HepG2 (cell line): ENCODE measurements around the gene SHC3. TPM values are rescaled to one million over a fixed set of nuclear protein-coding genes. Genes with fewer than 3 reads are reported as not detected.

ENCODE experiments used
- ATAC-seq: fragments of 200-7000 bp; cut with Tn5 transposase; 3 replicates; pipeline ENCODE4 v1.9.1; 2020; ENCODE audit warnings: mild to moderate bottlenecking, moderate library complexity
- BruUV-seq: library from RNA; stranded (reverse); fragments of 400-500 nt; replicated peaks from 2 replicates; lab custom pipeline; 2021; lab: Mats Ljungman, UMichigan
- CTCF ChIA-PET: fragments of 300-600 bp; formaldehyde crosslinking; extraction: SDS; loops from one replicate; lab custom pipeline; 2021; ENCODE audit warnings: low total read pairs, inconsistent platforms, low intra/inter-chr PET ratio; lab: Yijun Ruan, JAX
- POLR2A ChIA-PET: fragments of 350-600 bp; sonication (Branson Sonifier 250); formaldehyde crosslinking; loops from one replicate; lab custom pipeline; 2020; ENCODE audit warnings: antibody characterized with exemption, inconsistent platforms; lab: Yijun Ruan, JAX
- DNase-seq: peaks from one replicate; pipeline ENCODE4 v3.0.0-alpha.2; 2015; ENCODE audit warnings: low spot score
- FAIRE-seq: peaks from 3 replicates; lab custom pipeline; 2011; peaks lifted over from hg19 to GRCh38; lab: Jason Lieb, UNC
- H2AFZ ChIP-seq: one replicate; pipeline ENCODE4 v1.6.1; 2011; ENCODE audit warnings: low read length, inconsistent platforms
- H3K27ac ChIP-seq: fragments of 300-600 bp; 3 replicates; pipeline ENCODE4 v1.8.0; 2011; ENCODE audit warnings: mixed run types, mild to moderate bottlenecking, mixed read lengths, low read length, inconsistent platforms; ENCODE audit not compliant: insufficient read depth; ENCODE audit errors: extremely low read length
- H3K27me3 ChIP-seq, 2 experiments: fragments of 200-600 bp in 1 of 2; 2 replicates in 1 of 2; 3 replicates in 1 of 2; pipeline versions ENCODE4 v1.6.0 to v1.8.0; 2011; ENCODE audit warnings: low read length in 2 of 2, mild to moderate bottlenecking in 2 of 2, moderate library complexity in 2 of 2, inconsistent platforms in 1 of 2; ENCODE audit not compliant: insufficient read depth in 2 of 2, control insufficient read depth in 1 of 2
- H3K36me3 ChIP-seq, 2 experiments: fragments of 200-600 bp in 1 of 2; replicated peaks in 1 of 2; 2 replicates in 1 of 2; 3 replicates in 1 of 2; pipeline versions ENCODE4 v1.5.1 to v1.8.0; 2011; ENCODE audit warnings: low read length in 2 of 2, inconsistent platforms in 1 of 2; ENCODE audit not compliant: insufficient read depth in 2 of 2, control insufficient read depth in 1 of 2
- H3K4me1 ChIP-seq: 2 replicates; pipeline ENCODE4 v1.5.1; 2012; ENCODE audit warnings: low read length, inconsistent platforms; ENCODE audit not compliant: insufficient read depth
- H3K4me2 ChIP-seq: 2 replicates; pipeline ENCODE4 v1.6.0; 2011; ENCODE audit warnings: low read depth, low read length, inconsistent platforms
- H3K4me3 ChIP-seq, 3 experiments: fragments of 200-600 bp in 1 of 3; sonication (generic), shearing (Covaris generic) in 1 of 3; replicated peaks in 1 of 3; 2 replicates each; pipeline ENCODE4 v1.5.1; 2011 to 2016; ENCODE audit warnings: low read length in 3 of 3, inconsistent platforms in 2 of 3, low read depth in 2 of 3, mild to moderate bottlenecking in 2 of 3, control low read depth in 1 of 3, mixed read lengths in 1 of 3; ENCODE audit not compliant: insufficient read depth in 1 of 3
- H3K79me2 ChIP-seq: one replicate; pipeline ENCODE4 v1.6.1; 2011; ENCODE audit warnings: low read length, inconsistent platforms; ENCODE audit not compliant: insufficient read depth
- H3K9ac ChIP-seq: 2 replicates; pipeline ENCODE4 v1.6.0; 2011; ENCODE audit warnings: mild to moderate bottlenecking, low read depth, low read length, inconsistent platforms; ENCODE audit not compliant: insufficient read depth
- H3K9me3 ChIP-seq: 2 replicates; pipeline ENCODE4 v1.5.1; 2012; ENCODE audit warnings: mild to moderate bottlenecking, low read length
- H4K20me1 ChIP-seq: 2 replicates; pipeline ENCODE4 v1.6.0; 2011; ENCODE audit warnings: inconsistent platforms, mild to moderate bottlenecking, low read length, moderate library complexity; ENCODE audit not compliant: insufficient read depth
- AKAP8 ChIP-seq: sonication (generic); formaldehyde crosslinking; IDR thresholded peaks from 2 replicates; pipeline ENCODE4 v1.5.1; 2020; ENCODE audit warnings: mild to moderate bottlenecking, missing genetic modification reagents
- ARNT2 ChIP-seq: sonication (generic); formaldehyde crosslinking; IDR thresholded peaks from 2 replicates; pipeline ENCODE4 v1.8.0; 2022; ENCODE audit warnings: mild to moderate bottlenecking, low read depth, missing genetic modification reagents, moderate library complexity
- BCL6 ChIP-seq: IDR thresholded peaks from 2 replicates; pipeline ENCODE4 v1.6.1; 2016; ENCODE audit warnings: missing genetic modification reagents, missing compliant biosample characterization
- CBX1 ChIP-seq: IDR thresholded peaks from one replicate; pipeline ENCODE4 v1.6.1; 2016; ENCODE audit warnings: antibody characterized with exemption, low read depth
- EEA1 ChIP-seq: sonication (generic); formaldehyde crosslinking; IDR thresholded peaks from 2 replicates; pipeline ENCODE4 v1.5.1; 2020; ENCODE audit warnings: mild to moderate bottlenecking, missing genetic modification reagents, borderline replicate concordance
- MBD4 ChIP-seq: IDR thresholded peaks from 2 replicates; pipeline ENCODE4 v1.6.1; 2012; ENCODE audit warnings: low read length, inconsistent platforms, borderline replicate concordance
- NBN ChIP-seq: fragments of 450-650 bp; conservative IDR thresholded peaks from 2 replicates; pipeline ENCODE4 v1.6.1; 2017
- NFE2L1 ChIP-seq: sonication (generic); formaldehyde crosslinking; IDR thresholded peaks from 2 replicates; pipeline ENCODE4 v1.4.0; 2020; ENCODE audit warnings: missing genetic modification reagents, mild to moderate bottlenecking, borderline replicate concordance
- PHF21A ChIP-seq: sonication (generic); formaldehyde crosslinking; IDR thresholded peaks from 2 replicates; pipeline ENCODE4 v1.5.0; 2020; ENCODE audit warnings: mild to moderate bottlenecking, missing genetic modification reagents
- RFX3 ChIP-seq: IDR thresholded peaks from 2 replicates; pipeline ENCODE4 v1.6.1; 2016; ENCODE audit warnings: missing biosample characterization, missing genetic modification reagents
- ZBTB21 ChIP-seq: sonication (generic); formaldehyde crosslinking; IDR thresholded peaks from 2 replicates; pipeline ENCODE4 v1.4.0; 2020; ENCODE audit warnings: missing genetic modification reagents
- ZNF850 ChIP-seq: sonication (generic); formaldehyde crosslinking; conservative IDR thresholded peaks from 2 replicates; pipeline ENCODE4 v1.9.0; 2021; ENCODE audit warnings: mild to moderate bottlenecking, missing genetic modification reagents
- WGBS: methylation state at CpG from one replicate; pipeline ENCODE4 v1.1.6; 2017; ENCODE audit warnings: low lambda C conversion rate; 5-methylcytosine and 5-hydroxymethylcytosine counted together
- in situ Hi-C: cut with HindIII; loops from 2 replicates; pipeline ENCODE4 v1.10.0; 2017; ENCODE audit warnings: low pct_unique_long_range_greater_than_20kb; ENCODE audit not compliant: extremely low pct_ligation_motif_present
- intact Hi-C: fragments of 100-400 bp; cut with micrococcal nuclease; formaldehyde crosslinking; loops from one replicate; pipeline ENCODE4 v1.10.0; 2022; ENCODE audit not compliant: unreplicated experiment
- polyA plus RNA-seq, 8 experiments: library from polyadenylated mRNA; depleted of rRNA in 3 of 8; stranded (reverse) in 7 of 8; unstranded in 1 of 8; fragments of >200 nt; fragmentation: Illumina TruSeq in 4 of 8; extraction: Trizol in 4 of 8; gene quantifications; 2 replicates each; pipeline versions ENCODE4 v1.2.1 to v1.2.3, GENCODE V29; 2011 to 2016; ENCODE audit warnings: low read depth in 4 of 8, missing spikeins in 1 of 8, mixed read lengths in 1 of 8; ENCODE audit not compliant: insufficient read depth in 1 of 8
- total RNA-seq, 5 experiments: library from RNA; depleted of rRNA; stranded (reverse); fragments of >200 nt; fragmentation: Illumina TruSeq; extraction: Trizol; gene quantifications; 2 replicates each; pipeline ENCODE4 v1.2.3, GENCODE V29; 2016; ENCODE audit warnings: low read depth in 1 of 5
- TF ChIP-seq, protein P1 (sequence below): sonication (generic); formaldehyde crosslinking; IDR thresholded peaks from 2 replicates; pipeline ENCODE4 v1.4.0; 2020; ENCODE audit warnings: missing genetic modification reagents
- TF ChIP-seq, protein P2 (sequence below): sonication (generic); formaldehyde crosslinking; IDR thresholded peaks from 2 replicates; pipeline ENCODE4 v1.9.0; 2021; ENCODE audit warnings: mild to moderate bottlenecking, missing genetic modification reagents
- TF ChIP-seq, protein P3 (sequence below): sonication (generic); formaldehyde crosslinking; IDR thresholded peaks from 2 replicates; pipeline ENCODE4 v1.9.0; 2021; ENCODE audit warnings: missing genetic modification reagents, mild to moderate bottlenecking, borderline replicate concordance

SHC3 gene
- total and polyA plus RNA-seq, 2 of the 13 experiments (the other 11 are each of a cell fraction or from before 2014, with no cell fraction given), result 0.09 to 0.89 TPM

DNA sequence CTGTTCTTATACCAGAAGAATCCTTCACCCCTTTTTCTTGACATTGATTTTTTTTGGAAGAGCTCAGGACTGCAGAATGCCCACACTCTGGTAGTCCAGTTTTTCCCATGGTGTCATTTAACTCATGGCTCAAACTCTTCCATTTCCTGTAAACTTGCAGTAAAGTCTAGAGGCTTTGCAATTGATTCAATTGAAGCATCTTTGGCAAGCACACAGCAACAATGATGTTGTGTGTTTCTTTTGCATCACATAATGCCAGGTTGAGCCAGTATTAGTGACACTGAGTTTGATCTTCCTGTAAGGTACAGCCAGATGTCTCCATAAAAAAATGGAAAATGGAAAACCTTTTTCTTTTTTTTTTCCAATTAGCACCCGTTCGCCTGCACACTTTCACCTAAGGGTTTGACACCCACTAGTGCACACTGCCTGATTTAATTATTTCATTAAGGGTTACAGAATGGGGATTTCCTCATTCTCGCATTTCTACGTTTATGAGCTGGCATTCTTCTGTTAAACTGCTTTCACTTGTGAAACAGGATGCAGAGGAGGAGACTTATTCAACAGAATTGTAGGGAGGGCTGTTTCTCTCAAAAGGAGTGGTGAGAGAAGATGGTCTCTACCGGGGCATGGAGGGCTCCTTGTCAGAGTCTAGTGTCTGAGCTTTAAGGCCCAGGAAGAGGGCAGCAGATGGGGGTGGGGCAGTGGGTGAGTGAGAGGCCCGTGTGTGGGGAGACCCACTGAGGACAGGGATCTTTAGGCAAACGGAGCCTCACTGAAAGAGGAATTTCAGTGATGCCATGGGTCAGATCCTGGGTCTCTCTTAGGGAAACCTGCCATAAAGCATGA, 189.6 kb downstream of the SHC3 start:
- peaks cover 11% of the 10 kb centered on the region; the same call in 1 of the 2 replicates for H3K4me1 ChIP-seq
- no peaks in the 10 kb centered on the region for H3K9me3 ChIP-seq
- no peaks in the 10 kb centered on the region for H3K79me2 ChIP-seq
- ChIA-PET POLR2A (no interaction called here), CTCF (no interaction called here)
- no peak overlapping the region for H2AFZ ChIP-seq
- H3K36me3 ChIP-seq, result no peaks in the 10 kb centered on the region
- no peak overlapping the region for H3K27ac ChIP-seq
- in situ Hi-C loops (no loop called here), intact Hi-C loops (no loop called here)
- 10% methylated on average over 7 of the region's 7 CpGs for WGBS
- H3K9ac ChIP-seq, result no peak overlapping the region
- H3K4me3 ChIP-seq, result no peak overlapping the region
- BruUV-seq, result no TSS peak
- DNase-seq (no peak), FAIRE-seq (no peak), ATAC-seq (no peak)
- no peaks in the 10 kb centered on the region for H4K20me1 ChIP-seq
- no peak overlapping the region for H3K4me2 ChIP-seq
- peaks cover 0 to 24% of the 10 kb centered on the region in 2 experiments; a peak in 3 of 5 replicates for H3K27me3 ChIP-seq
- TF ChIP-seq, protein P1, sequence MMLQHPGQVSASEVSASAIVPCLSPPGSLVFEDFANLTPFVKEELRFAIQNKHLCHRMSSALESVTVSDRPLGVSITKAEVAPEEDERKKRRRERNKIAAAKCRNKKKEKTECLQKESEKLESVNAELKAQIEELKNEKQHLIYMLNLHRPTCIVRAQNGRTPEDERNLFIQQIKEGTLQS (CRISPR knock-in tag), result no peak
- TF ChIP-seq, protein P2, sequence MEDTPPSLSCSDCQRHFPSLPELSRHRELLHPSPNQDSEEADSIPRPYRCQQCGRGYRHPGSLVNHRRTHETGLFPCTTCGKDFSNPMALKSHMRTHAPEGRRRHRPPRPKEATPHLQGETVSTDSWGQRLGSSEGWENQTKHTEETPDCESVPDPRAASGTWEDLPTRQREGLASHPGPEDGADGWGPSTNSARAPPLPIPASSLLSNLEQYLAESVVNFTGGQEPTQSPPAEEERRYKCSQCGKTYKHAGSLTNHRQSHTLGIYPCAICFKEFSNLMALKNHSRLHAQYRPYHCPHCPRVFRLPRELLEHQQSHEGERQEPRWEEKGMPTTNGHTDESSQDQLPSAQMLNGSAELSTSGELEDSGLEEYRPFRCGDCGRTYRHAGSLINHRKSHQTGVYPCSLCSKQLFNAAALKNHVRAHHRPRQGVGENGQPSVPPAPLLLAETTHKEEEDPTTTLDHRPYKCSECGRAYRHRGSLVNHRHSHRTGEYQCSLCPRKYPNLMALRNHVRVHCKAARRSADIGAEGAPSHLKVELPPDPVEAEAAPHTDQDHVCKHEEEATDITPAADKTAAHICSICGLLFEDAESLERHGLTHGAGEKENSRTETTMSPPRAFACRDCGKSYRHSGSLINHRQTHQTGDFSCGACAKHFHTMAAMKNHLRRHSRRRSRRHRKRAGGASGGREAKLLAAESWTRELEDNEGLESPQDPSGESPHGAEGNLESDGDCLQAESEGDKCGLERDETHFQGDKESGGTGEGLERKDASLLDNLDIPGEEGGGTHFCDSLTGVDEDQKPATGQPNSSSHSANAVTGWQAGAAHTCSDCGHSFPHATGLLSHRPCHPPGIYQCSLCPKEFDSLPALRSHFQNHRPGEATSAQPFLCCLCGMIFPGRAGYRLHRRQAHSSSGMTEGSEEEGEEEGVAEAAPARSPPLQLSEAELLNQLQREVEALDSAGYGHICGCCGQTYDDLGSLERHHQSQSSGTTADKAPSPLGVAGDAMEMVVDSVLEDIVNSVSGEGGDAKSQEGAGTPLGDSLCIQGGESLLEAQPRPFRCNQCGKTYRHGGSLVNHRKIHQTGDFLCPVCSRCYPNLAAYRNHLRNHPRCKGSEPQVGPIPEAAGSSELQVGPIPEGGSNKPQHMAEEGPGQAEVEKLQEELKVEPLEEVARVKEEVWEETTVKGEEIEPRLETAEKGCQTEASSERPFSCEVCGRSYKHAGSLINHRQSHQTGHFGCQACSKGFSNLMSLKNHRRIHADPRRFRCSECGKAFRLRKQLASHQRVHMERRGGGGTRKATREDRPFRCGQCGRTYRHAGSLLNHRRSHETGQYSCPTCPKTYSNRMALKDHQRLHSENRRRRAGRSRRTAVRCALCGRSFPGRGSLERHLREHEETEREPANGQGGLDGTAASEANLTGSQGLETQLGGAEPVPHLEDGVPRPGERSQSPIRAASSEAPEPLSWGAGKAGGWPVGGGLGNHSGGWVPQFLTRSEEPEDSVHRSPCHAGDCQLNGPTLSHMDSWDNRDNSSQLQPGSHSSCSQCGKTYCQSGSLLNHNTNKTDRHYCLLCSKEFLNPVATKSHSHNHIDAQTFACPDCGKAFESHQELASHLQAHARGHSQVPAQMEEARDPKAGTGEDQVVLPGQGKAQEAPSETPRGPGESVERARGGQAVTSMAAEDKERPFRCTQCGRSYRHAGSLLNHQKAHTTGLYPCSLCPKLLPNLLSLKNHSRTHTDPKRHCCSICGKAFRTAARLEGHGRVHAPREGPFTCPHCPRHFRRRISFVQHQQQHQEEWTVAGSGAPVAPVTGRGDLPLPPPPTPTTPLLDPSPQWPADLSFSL, result no peak
- TF ChIP-seq CBX1, result no peak
- TF ChIP-seq, protein P3, sequence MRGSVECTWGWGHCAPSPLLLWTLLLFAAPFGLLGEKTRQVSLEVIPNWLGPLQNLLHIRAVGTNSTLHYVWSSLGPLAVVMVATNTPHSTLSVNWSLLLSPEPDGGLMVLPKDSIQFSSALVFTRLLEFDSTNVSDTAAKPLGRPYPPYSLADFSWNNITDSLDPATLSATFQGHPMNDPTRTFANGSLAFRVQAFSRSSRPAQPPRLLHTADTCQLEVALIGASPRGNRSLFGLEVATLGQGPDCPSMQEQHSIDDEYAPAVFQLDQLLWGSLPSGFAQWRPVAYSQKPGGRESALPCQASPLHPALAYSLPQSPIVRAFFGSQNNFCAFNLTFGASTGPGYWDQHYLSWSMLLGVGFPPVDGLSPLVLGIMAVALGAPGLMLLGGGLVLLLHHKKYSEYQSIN (CRISPR knock-in tag), result no peak
- TF ChIP-seq ZNF850 (CRISPR knock-in tag), result no peak
- no peak for TF ChIP-seq NFE2L1 (CRISPR knock-in tag)
- TF ChIP-seq EEA1, result no peak
- no peak for TF ChIP-seq ZBTB21 (CRISPR knock-in tag)
- TF ChIP-seq AKAP8, result no peak
- TF ChIP-seq RFX3, result no peak
- no peak for TF ChIP-seq NBN
- TF ChIP-seq ARNT2 (CRISPR knock-in tag), result no peak
- TF ChIP-seq MBD4, result no peak
- no peak for TF ChIP-seq BCL6 (CRISPR knock-in tag)
- no peak for TF ChIP-seq PHF21A
